Measurements from ENCODE around the gene HBS1L.

DNA sequence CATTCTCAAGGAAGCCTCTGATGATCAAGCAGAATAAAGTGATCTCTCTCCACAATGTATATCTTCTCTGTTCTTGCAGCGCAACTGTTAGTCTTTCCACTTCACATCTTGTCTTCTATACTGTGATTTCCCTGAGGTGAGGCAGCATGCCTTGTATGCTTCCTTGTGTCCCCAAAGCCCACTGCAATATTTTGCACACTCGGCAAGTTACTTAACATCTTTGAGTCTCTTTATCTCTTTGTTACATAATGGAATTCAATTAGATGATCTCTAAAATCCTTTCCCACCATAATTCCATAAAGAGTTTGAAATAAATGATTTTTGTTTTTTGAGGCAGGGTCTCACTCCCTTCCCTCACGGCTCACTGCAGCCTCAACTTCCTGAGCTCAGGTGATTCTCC is 64.4 kb downstream of the HBS1L start:
- no peak for TF ChIP-seq CTCF (IDR thresholded peaks at IDR 0.05)
- TF ChIP-seq POLR2A (IDR thresholded peaks at IDR 0.05) = no peak

Measured in tibial nerve (tissue), 3 donors.